SK-N-SH (cell line): ENCODE measurements around the gene DGKH. TPM values are rescaled to one million over a fixed set of nuclear protein-coding genes. Genes with fewer than 3 reads are reported as not detected.

Source experiments
- CTCF ChIA-PET: fragments of 300-600, 350-600 bp; formaldehyde crosslinking; extraction: SDS; loops from one replicate; lab custom pipeline; 2021; lab: Yijun Ruan, JAX
- POLR2A ChIA-PET: fragments of 350-600 bp; sonication (Branson Sonifier 250); formaldehyde crosslinking; extraction: SDS; loops from one replicate; lab custom pipeline; 2020; ENCODE audit warnings: antibody characterized with exemption, inconsistent platforms; lab: Yijun Ruan, JAX
- DNase-seq: peaks from one replicate; pipeline ENCODE4 v3.0.0; 2012
- H2AFZ ChIP-seq: fragments of 200-600 bp; sonication (generic); 2 replicates; pipeline ENCODE4 v1.8.1; 2016; ENCODE audit warnings: antibody characterized with exemption, mild to moderate bottlenecking, low read depth
- H3F3A ChIP-seq: fragments of 200-600 bp; sonication (generic); replicated peaks from 2 replicates; pipeline ENCODE3; 2016; ENCODE audit warnings: antibody characterized with exemption, mild to moderate bottlenecking; ENCODE audit not compliant: insufficient read depth
- H3K27ac ChIP-seq, 2 experiments: fragments of 200-500 bp in 1 of 2; fragments of 200-600 bp in 1 of 2; sonication (Bioruptor generic) in 1 of 2; sonication (generic), shearing (Covaris generic) in 1 of 2; 2 replicates each; pipeline versions ENCODE4 v1.5.1 to v1.6.1; 2014 to 2016; ENCODE audit warnings: low read depth in 2 of 2, inconsistent platforms in 1 of 2, low read length in 1 of 2, mild to moderate bottlenecking in 1 of 2, mixed read lengths in 1 of 2
- H3K27me3 ChIP-seq: fragments of 200-600 bp; sonication (generic), shearing (Covaris generic); 2 replicates; pipeline ENCODE4 v1.6.1; 2016; ENCODE audit warnings: mixed run types; ENCODE audit not compliant: insufficient read depth
- H3K36me3 ChIP-seq, 2 experiments: fragments of 200-500 bp in 1 of 2; fragments of 200-600 bp in 1 of 2; sonication (Bioruptor generic) in 1 of 2; sonication (generic) in 1 of 2; replicated peaks in 1 of 2; 2 replicates each; pipeline versions ENCODE3 to v1.5.1; 2014 to 2016; ENCODE audit warnings: low read length in 1 of 2, mild to moderate bottlenecking in 1 of 2; ENCODE audit not compliant: insufficient read depth in 2 of 2, control insufficient read depth in 1 of 2
- H3K4me1 ChIP-seq, 2 experiments: fragments of 200-500 bp in 1 of 2; fragments of 200-600 bp in 1 of 2; sonication (Bioruptor generic) in 1 of 2; sonication (generic), shearing (Covaris generic) in 1 of 2; 2 replicates each; pipeline versions ENCODE4 v1.5.1 to v1.6.1; 2014 to 2016; ENCODE audit warnings: low read depth in 1 of 2, low read length in 1 of 2, mixed run types in 1 of 2; ENCODE audit not compliant: insufficient read depth in 2 of 2, control insufficient read depth in 1 of 2
- H3K4me2 ChIP-seq: fragments of 200-600 bp; sonication (generic), shearing (Covaris generic); 2 replicates; pipeline ENCODE4 v1.6.1; 2017; ENCODE audit warnings: mixed run types
- H3K4me3 ChIP-seq, 2 experiments: fragments of 200-500 bp in 1 of 2; fragments of 200-600 bp in 1 of 2; sonication (Bioruptor generic) in 1 of 2; sonication (generic), shearing (Covaris generic) in 1 of 2; 2 replicates each; pipeline versions ENCODE4 v1.5.1 to v1.8.1; 2014 to 2016; ENCODE audit warnings: low read depth in 2 of 2, inconsistent platforms in 1 of 2, low read length in 1 of 2, mild to moderate bottlenecking in 1 of 2, mixed read lengths in 1 of 2, moderate library complexity in 1 of 2
- H3K79me2 ChIP-seq: fragments of 200-600 bp; sonication (generic); 2 replicates; pipeline ENCODE4 v1.8.1; 2017; ENCODE audit warnings: mild to moderate bottlenecking; ENCODE audit not compliant: insufficient read depth
- H3K9ac ChIP-seq: fragments of 200-600 bp; sonication (generic); 2 replicates; pipeline ENCODE4 v1.6.1; 2017; ENCODE audit warnings: mixed run types
- H3K9me2 ChIP-seq: fragments of 200-600 bp; sonication (generic); 2 replicates; pipeline ENCODE4 v1.6.1; 2017; ENCODE audit warnings: mixed run types
- H3K9me3 ChIP-seq: fragments of 200-600 bp; sonication (generic); 2 replicates; pipeline ENCODE4 v1.6.1; 2017; ENCODE audit warnings: mixed run types, mild to moderate bottlenecking, moderate library complexity
- H4K20me1 ChIP-seq: fragments of 200-600 bp; sonication (generic); 2 replicates; pipeline ENCODE4 v1.6.1; 2017; ENCODE audit warnings: mild to moderate bottlenecking, mixed run types; ENCODE audit not compliant: insufficient read depth
- CHD2 ChIP-seq: fragments of 150-350 bp; IDR thresholded peaks from 2 replicates; pipeline ENCODE4 v1.6.1; 2018; ENCODE audit warnings: low read length; ENCODE audit not compliant: partially characterized antibody
- ELF1 ChIP-seq: IDR thresholded peaks from 2 replicates; pipeline ENCODE4 v1.4.0; 2012
- EZH2phosphoT487 ChIP-seq: fragments of 200-600 bp; sonication (generic); IDR thresholded peaks from 2 replicates; pipeline ENCODE4 v1.6.1; 2017; ENCODE audit warnings: low read depth, mixed run types, mild to moderate bottlenecking, antibody characterized with exemption, moderate library complexity, borderline replicate concordance
- FOSL2 ChIP-seq: IDR thresholded peaks from 2 replicates; pipeline ENCODE4 v1.4.0; 2012; ENCODE audit warnings: low read depth, mild to moderate bottlenecking, moderate library complexity, borderline replicate concordance
- FOXJ3 ChIP-seq: sonication (generic); formaldehyde crosslinking; IDR thresholded peaks from 2 replicates; pipeline ENCODE4 v1.5.1; 2020; ENCODE audit warnings: mild to moderate bottlenecking, missing genetic modification reagents
- GATA2 ChIP-seq: sonication (generic); formaldehyde crosslinking; IDR thresholded peaks from 2 replicates; pipeline ENCODE4 v1.5.0; 2020; ENCODE audit warnings: mild to moderate bottlenecking, missing genetic modification reagents
- JUND ChIP-seq: IDR thresholded peaks from 2 replicates; pipeline ENCODE4 v1.4.0; 2012
- MEF2A ChIP-seq: IDR thresholded peaks from 2 replicates; pipeline ENCODE4 v1.4.0; 2012; ENCODE audit warnings: low read depth, borderline replicate concordance
- MXI1 ChIP-seq: IDR thresholded peaks from 2 replicates; pipeline ENCODE4 v1.6.1; 2012; ENCODE audit warnings: mild to moderate bottlenecking, low read depth, low read length, improper control_type of control experiment
- NRF1 ChIP-seq: IDR thresholded peaks from 2 replicates; pipeline ENCODE4 v1.6.1; 2012; ENCODE audit warnings: low read depth, mild to moderate bottlenecking, low read length
- POLR2AphosphoS5 ChIP-seq: IDR thresholded peaks from 2 replicates; pipeline ENCODE4 v1.6.1; 2012; ENCODE audit warnings: low read depth, low read length
- RAD21 ChIP-seq: IDR thresholded peaks from 2 replicates; pipeline ENCODE4 v1.6.1; 2012; ENCODE audit warnings: mild to moderate bottlenecking, low read length
- RXRA ChIP-seq: IDR thresholded peaks from 2 replicates; pipeline ENCODE4 v1.4.0; 2012; ENCODE audit warnings: low read depth, mild to moderate bottlenecking, borderline replicate concordance
- TAF1 ChIP-seq: IDR thresholded peaks from 2 replicates; pipeline ENCODE4 v1.6.1; 2012; ENCODE audit warnings: low read depth, mild to moderate bottlenecking, low read length, moderate library complexity, borderline replicate concordance
- TCF12 ChIP-seq: IDR thresholded peaks from 2 replicates; pipeline ENCODE4 v1.4.0; 2012
- WGBS: methylation state at CpG from one replicate; pipeline ENCODE4 v1.1.6; 2017; ENCODE audit warnings: low lambda C conversion rate; 5-methylcytosine and 5-hydroxymethylcytosine counted together
- polyA plus RNA-seq, 3 experiments: library from polyadenylated mRNA; depleted of rRNA; stranded (reverse); fragments of >200 nt; gene quantifications; 2 replicates each; pipeline ENCODE4 v1.2.3, GENCODE V29; 2012
- TF ChIP-seq, protein P1 (sequence below): IDR thresholded peaks from 2 replicates; pipeline ENCODE4 v1.4.0; 2012; ENCODE audit warnings: low read depth
- TF ChIP-seq, protein P2 (sequence below): IDR thresholded peaks from 2 replicates; pipeline ENCODE4 v1.4.0; 2012; ENCODE audit warnings: low read depth, borderline replicate concordance
- TF ChIP-seq, protein P3 (sequence below): IDR thresholded peaks from 2 replicates; pipeline ENCODE4; 2012
- TF ChIP-seq, protein P4 (sequence below): IDR thresholded peaks from 2 replicates; pipeline ENCODE4 v1.4.0; 2012; ENCODE audit warnings: low read depth, borderline replicate concordance
- TF ChIP-seq, protein P5 (sequence below): fragments of 150-350 bp; IDR thresholded peaks from 2 replicates; pipeline ENCODE4 v1.6.1; 2017; ENCODE audit warnings: antibody characterized with exemption, low read length, low read depth, borderline replicate concordance

DGKH gene
- polyA plus RNA-seq, 1 of the 3 experiments (the other 2 are of a cell fraction) = 2.5 TPM

DNA sequence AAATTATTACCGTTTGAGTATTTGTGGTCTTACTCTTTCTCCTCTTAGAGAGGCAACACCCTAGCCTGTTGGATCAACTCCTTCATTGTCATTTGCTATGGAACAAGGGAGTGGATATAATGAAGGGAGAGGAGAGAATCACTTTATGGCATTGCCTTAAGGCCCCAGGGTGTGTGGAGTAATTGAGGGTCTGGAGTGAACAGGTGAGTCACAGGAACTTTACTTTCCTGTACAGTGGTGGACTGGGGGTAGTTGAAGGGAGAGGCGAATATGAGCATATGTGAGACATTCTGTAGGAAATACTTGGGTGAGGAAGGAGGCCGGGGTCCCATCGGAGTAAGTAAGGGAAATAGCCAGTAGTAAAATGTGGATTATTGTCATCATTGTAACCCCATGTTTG lies 17.0 kb downstream of the DGKH start:
- Histone ChIP-seq H3K9ac (no peak overlapping the region), H2AFZ (no peak overlapping the region), H3K27ac (peak overlapping the region in 1 of 2 experiments; percentile 61; a peak in 1 of 4 replicates), H4K20me1 (no peaks in the 10 kb centered on the region), H3K27me3 (no peaks in the 10 kb centered on the region), H3K9me2 (no peaks in the 10 kb centered on the region), H3F3A (peaks cover 5% of the 10 kb centered on the region), H3K4me3 (no peak overlapping the region), H3K4me2 (no peak overlapping the region), H3K79me2 (0 out of 2 replicates have a peak, but pooled peaks cover 5% of the 10 kb centered on the region), H3K9me3 (no peaks in the 10 kb centered on the region), H3K4me1 (no peaks in the 10 kb centered on the region), H3K36me3 (peaks cover 0 to 6% of the 10 kb centered on the region in 2 experiments)
- POLR2A ChIA-PET = no interaction called here
- 93% methylated on average over 4 of the region's 4 CpGs for WGBS
- DNase-seq = no peak
- CTCF ChIA-PET = interaction anchor here (1.0 kb wide), 1 partner anchor 11 kb away, joined by 3 read pairs; no protein-coding TSS in a partner anchor
- TF ChIP-seq RXRA = no peak
- no peak for TF ChIP-seq TAF1
- no peak for TF ChIP-seq TCF12
- no peak for TF ChIP-seq FOXJ3 (CRISPR knock-in tag)
- TF ChIP-seq, protein P1, sequence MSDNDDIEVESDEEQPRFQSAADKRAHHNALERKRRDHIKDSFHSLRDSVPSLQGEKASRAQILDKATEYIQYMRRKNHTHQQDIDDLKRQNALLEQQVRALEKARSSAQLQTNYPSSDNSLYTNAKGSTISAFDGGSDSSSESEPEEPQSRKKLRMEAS = no peak
- no peak for TF ChIP-seq JUND
- TF ChIP-seq, protein P2, sequence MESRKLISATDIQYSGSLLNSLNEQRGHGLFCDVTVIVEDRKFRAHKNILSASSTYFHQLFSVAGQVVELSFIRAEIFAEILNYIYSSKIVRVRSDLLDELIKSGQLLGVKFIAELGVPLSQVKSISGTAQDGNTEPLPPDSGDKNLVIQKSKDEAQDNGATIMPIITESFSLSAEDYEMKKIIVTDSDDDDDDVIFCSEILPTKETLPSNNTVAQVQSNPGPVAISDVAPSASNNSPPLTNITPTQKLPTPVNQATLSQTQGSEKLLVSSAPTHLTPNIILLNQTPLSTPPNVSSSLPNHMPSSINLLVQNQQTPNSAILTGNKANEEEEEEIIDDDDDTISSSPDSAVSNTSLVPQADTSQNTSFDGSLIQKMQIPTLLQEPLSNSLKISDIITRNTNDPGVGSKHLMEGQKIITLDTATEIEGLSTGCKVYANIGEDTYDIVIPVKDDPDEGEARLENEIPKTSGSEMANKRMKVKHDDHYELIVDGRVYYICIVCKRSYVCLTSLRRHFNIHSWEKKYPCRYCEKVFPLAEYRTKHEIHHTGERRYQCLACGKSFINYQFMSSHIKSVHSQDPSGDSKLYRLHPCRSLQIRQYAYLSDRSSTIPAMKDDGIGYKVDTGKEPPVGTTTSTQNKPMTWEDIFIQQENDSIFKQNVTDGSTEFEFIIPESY = no peak
- no peak for TF ChIP-seq RAD21
- TF ChIP-seq, protein P3, sequence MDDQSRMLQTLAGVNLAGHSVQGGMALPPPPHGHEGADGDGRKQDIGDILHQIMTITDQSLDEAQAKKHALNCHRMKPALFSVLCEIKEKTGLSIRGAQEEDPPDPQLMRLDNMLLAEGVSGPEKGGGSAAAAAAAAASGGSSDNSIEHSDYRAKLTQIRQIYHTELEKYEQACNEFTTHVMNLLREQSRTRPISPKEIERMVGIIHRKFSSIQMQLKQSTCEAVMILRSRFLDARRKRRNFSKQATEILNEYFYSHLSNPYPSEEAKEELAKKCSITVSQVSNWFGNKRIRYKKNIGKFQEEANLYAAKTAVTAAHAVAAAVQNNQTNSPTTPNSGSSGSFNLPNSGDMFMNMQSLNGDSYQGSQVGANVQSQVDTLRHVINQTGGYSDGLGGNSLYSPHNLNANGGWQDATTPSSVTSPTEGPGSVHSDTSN = no peak
- TF ChIP-seq, protein P4, sequence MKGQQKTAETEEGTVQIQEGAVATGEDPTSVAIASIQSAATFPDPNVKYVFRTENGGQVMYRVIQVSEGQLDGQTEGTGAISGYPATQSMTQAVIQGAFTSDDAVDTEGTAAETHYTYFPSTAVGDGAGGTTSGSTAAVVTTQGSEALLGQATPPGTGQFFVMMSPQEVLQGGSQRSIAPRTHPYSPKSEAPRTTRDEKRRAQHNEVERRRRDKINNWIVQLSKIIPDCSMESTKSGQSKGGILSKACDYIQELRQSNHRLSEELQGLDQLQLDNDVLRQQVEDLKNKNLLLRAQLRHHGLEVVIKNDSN = no peak
- TF ChIP-seq, protein P5, sequence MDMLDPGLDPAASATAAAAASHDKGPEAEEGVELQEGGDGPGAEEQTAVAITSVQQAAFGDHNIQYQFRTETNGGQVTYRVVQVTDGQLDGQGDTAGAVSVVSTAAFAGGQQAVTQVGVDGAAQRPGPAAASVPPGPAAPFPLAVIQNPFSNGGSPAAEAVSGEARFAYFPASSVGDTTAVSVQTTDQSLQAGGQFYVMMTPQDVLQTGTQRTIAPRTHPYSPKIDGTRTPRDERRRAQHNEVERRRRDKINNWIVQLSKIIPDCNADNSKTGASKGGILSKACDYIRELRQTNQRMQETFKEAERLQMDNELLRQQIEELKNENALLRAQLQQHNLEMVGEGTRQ = no peak
- no peak for TF ChIP-seq POLR2AphosphoS5
- no peak for TF ChIP-seq EZH2phosphoT487
- TF ChIP-seq CHD2 = no peak
- no peak for TF ChIP-seq GATA2 (CRISPR knock-in tag)
- TF ChIP-seq NRF1 = no peak
- TF ChIP-seq ELF1 = no peak
- no peak for TF ChIP-seq FOSL2
- no peak for TF ChIP-seq MXI1
- TF ChIP-seq MEF2A = no peak
